Measurements from ENCODE around the gene SLC37A3.
"Not testable (repeated sequence)": the region's sequence is repeated elsewhere in the genome, so short reads cannot be mapped to it uniquely, and the experiment has no call there.

The SLC37A3 gene

GRCh38 chr7:140312141-140312846 lies 86.0 kb downstream of the SLC37A3 start:
- no peak for DNase-seq (ENCODE audit: low read depth in 3 of 3)

- not testable (repeated sequence) for DNase-seq (ENCODE audit: low read depth in 3 of 3)
These were observed 87.2 kb downstream of the SLC37A3 start for GRCh38 chr7:140311128-140311527.

DNA sequence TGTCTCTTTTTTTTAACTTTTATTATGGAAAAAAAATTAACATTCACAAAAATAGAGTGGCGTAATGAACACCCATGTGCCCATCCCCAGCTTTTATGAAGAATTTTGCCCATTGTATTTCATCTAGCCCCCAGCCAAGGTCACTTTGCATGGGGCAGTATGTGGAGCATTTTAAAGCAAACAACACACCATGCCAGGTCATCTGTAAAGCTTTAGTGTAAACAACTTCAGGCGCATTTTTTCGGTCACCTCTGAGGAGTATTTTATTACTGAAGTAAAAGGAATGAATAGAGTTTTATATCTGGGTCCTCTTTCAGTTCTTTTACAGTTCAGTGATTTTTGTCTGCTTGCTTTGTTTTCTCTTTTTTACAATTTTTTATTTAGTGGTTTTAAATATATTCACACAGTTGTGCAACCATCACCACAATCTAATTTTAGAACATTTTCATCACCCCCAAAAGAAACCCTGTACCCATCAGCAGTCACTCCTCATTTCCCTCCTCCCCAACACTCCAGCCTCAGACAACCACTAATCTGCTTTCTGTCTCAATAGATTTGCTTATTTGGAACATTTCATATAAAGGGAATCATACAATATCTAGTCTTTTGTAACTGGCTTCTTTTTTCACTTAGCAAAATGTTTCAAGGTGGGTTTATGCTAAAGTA lies 87.9 kb downstream of the SLC37A3 start:
- no peak for DNase-seq (ENCODE audit: low read depth in 3 of 3)

DNA sequence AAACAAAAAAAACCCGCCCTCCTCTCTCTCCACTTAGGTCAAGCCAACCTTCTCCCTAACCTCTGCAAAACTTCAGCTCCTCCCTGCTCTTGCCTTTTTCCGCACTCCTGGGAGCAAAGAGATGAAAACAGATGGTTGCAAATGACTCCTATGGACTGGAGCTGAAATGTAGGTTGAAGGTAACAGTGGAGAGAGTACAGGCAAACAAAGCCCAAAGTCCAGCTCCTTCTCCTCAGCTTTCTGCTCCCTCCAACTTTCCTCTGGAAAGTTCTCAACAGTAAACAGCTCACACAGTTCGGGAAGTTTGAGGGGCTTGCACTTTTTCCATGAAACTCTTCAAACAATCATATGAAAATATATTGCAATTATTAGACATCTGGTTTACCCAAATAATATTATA lies 90.3 kb downstream of the SLC37A3 start:
- DNase-seq (ENCODE audit: low read depth in 3 of 3), result no peak

GRCh38 chr7:140304191-140304799 lies 94.0 kb downstream of the SLC37A3 start:
- DNase-seq (ENCODE audit: low read depth in 3 of 3), result no peak

- no peak for DNase-seq (ENCODE audit: low read depth in 3 of 3)
These were observed 97.8 kb downstream of the SLC37A3 start for GRCh38 chr7:140300243-140301136.

DNA sequence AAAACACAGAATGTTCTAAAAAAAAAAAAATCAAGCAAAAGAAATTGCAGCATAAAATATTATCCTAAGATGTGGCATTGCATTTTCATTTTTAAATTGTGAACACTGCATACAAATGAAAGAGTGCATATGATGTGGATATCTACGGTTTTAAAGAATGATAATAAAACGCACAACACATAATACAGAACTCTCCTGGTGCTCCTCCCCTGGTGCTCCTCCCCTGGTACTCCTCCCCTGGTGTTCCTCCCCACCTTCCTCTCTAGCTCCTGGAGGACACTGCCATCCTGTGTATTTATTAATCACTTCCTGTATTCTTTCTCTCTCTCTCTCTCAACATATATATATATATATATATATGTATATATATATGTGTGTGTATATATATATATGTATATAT lies 100.1 kb downstream of the SLC37A3 start:
- no peak for DNase-seq (ENCODE audit: low read depth in 3 of 3)

DNA sequence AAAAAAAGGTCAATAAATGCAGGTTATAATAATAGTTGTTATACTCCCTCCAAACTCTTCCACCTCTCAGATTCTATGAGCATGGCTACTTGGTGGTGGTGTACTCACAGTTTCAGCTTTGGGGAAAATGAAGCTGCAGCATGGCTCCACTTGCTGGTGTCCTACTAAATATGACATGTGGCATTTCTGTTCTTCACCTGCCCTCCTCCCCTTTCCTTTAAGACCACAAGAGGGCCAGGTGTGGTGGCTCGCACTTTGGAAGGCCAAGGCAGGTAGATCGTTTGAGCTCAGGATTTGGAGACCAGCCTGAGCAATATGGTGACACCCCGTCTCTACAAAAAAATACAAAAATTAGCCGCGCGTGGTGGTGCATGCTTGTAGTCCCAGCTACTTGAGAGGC lies 101.1 kb downstream of the SLC37A3 start:
- no peak for DNase-seq (ENCODE audit: low read depth in 3 of 3)

DNA sequence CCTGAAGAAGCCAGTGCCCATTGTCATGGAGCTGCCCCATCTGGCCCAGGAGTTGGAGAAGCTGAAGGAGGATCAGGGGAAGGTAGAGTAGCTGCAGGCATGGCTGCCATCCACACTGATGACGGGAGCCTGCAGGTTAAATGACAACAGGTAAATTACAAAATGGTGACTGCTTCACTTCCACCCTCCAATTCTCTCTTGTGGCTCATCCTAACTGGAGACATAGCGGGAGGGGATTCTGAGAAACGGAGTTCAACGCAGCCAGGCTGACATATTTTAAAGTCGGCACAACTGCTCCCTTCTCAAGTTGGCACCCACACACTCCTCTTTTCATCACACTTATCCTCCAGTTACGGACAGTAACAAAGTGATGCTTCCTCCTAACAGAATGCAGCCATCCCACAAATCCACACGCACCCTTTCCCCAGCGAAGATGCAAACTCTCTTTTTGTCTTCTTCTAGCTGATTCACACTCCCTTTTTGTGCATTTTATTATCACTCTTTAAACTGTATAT lies 103.0 kb downstream of the SLC37A3 start:
- DNase-seq (ENCODE audit: low read depth in 3 of 3), result no peak

GRCh38 chr7:140294454-140294853 lies 103.9 kb downstream of the SLC37A3 start:
- DNase-seq (ENCODE audit: low read depth in 3 of 3), result no peak

- DNase-seq (ENCODE audit: low read depth in 3 of 3), result no peak
These were observed 105.9 kb downstream of the SLC37A3 start for GRCh38 chr7:140292438-140292837.

GRCh38 chr7:140289804-140290203 lies 108.5 kb downstream of the SLC37A3 start:
- no peak for DNase-seq (ENCODE audit: low read depth in 3 of 3)

DNA sequence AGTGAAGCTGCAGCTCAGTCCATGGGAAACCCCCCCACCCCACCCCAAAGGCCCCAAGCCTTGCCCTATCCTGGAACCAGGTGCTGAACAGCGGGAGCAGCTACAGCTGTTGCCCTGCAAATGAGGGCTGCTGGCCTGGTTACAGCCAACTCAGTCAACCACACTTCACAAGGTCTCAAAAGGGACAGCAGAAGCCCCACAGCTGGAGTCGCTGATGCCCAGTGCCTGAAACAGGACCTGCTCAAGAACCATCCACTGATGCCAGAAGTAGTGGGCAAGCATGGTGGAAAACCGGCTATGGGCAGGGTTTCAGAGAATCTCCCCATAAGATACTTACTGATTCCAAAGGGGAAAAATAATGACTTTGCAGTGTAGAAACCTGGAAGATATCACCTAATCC lies 110.3 kb downstream of the SLC37A3 start:
- DNase-seq (ENCODE audit: low read depth in 3 of 3), result no peak

DNA sequence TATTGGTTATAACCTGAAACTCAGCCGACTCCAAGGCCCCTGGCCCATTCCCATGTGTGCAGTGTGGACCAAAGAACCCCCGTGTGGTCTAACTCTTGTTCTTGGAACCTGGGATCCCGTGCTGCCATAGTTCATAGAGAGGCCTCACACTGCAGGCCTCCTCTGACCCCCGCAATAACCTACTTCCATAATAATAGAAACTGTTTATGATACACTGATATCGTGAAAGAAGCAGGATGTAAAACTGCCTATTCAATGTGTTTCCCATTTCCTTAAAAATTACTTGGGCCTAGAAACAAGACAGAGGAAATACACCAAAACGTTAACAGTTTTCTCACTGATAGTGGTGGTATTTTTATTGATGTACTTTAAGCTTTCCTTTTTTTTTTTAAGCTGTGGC lies 112.4 kb downstream of the SLC37A3 start:
- DNase-seq (ENCODE audit: low read depth in 3 of 3), result no peak

DNA sequence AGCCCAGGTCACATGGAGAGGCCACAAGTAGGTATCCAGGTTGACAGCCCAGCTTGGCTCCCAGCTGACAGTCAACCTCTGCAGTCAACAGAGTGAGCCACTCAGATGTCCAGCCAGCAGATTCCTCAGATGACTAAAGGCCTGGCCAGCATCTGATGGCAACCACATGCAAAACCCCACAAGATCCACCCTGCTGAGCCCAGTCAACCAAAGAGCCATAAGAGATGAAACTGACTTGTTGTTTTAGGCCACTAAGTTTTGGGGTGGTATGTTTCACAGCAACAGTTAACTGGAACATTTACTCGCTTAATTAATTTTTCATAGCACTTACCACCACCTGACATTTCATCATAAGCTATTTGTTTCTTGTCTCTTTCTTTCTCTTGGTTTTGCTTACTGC lies 114.3 kb downstream of the SLC37A3 start:
- DNase-seq (ENCODE audit: low read depth in 3 of 3), result no peak
